ENCODE results near the gene HPRT1. TPM values are rescaled to one million over a fixed set of nuclear protein-coding genes. Genes with fewer than 3 reads are reported as not detected.

HPRT1 gene
- total RNA-seq, 1 donor from 2014 or later = 17.3 TPM

DNA sequence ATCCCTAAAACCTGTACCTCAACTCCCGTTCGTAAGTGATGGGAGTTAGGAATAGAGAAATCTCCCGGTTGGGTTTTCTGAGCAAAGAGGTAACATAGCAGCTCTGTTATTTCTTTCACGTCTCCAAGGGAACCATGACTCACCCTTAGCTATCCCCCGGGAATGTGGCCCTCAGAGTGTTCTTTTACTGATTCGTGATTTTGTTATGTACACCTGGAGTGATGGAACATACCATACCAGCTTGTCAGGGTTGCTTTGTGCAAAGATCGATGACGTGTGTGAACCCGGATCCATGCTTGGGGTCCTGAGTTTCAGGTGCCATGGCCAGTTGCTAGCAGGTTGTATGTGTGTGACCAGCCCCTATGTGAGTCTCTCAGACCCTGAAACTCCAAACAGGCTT, 52.6 kb downstream of the HPRT1 start:
- TF ChIP-seq, protein P1, sequence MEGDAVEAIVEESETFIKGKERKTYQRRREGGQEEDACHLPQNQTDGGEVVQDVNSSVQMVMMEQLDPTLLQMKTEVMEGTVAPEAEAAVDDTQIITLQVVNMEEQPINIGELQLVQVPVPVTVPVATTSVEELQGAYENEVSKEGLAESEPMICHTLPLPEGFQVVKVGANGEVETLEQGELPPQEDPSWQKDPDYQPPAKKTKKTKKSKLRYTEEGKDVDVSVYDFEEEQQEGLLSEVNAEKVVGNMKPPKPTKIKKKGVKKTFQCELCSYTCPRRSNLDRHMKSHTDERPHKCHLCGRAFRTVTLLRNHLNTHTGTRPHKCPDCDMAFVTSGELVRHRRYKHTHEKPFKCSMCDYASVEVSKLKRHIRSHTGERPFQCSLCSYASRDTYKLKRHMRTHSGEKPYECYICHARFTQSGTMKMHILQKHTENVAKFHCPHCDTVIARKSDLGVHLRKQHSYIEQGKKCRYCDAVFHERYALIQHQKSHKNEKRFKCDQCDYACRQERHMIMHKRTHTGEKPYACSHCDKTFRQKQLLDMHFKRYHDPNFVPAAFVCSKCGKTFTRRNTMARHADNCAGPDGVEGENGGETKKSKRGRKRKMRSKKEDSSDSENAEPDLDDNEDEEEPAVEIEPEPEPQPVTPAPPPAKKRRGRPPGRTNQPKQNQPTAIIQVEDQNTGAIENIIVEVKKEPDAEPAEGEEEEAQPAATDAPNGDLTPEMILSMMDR (IDR thresholded peaks at IDR 0.05) = no peak
- Mint-ChIP-seq H3K4me3 (ENCODE audit: unreplicated experiment) (no peak overlapping the region), H3K9me3 (ENCODE audit: low read depth) (no peaks in the 10 kb centered on the region), H3K27me3 (ENCODE audit: low read depth) (no peaks in the 10 kb centered on the region), H3K27ac (ENCODE audit: unreplicated experiment) (peak overlapping the region; percentile 84), H3K4me1 (ENCODE audit: low read depth) (peaks cover 20% of the 10 kb centered on the region), H3K36me3 (ENCODE audit: low read depth) (peaks cover 4% of the 10 kb centered on the region)
- no peak for DNase-seq (ENCODE audit: low spot score)

DNA sequence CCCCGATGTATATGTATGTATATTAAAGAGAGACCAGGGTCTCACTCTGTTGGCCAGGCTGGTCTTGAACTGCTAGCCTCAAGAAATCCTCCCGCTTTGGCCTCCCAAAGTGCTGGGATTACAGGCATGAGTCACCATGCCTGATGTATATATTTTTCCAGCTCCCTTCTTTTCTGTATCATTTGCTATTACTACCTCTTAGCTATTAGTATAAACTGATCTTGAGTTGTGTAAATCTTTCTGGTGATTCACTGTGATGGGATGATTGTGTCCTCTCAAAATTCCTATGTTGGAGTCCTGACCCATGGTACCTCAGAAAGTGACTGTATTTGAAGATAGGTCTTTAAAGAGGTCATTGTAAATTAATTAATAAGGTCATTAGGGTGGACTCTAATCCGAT, 53.1 kb downstream of the HPRT1 start:
- TF ChIP-seq, protein P1 (IDR thresholded peaks at IDR 0.05) = no peak
- Mint-ChIP-seq H3K4me3 (ENCODE audit: unreplicated experiment) (no peak overlapping the region), H3K4me1 (ENCODE audit: low read depth) (peaks cover 20% of the 10 kb centered on the region), H3K9me3 (ENCODE audit: low read depth) (no peaks in the 10 kb centered on the region), H3K36me3 (ENCODE audit: low read depth) (peaks cover 4% of the 10 kb centered on the region), H3K27me3 (ENCODE audit: low read depth) (no peaks in the 10 kb centered on the region), H3K27ac (ENCODE audit: unreplicated experiment) (no peak overlapping the region)
- DNase-seq (ENCODE audit: low spot score) = no peak

DNA sequence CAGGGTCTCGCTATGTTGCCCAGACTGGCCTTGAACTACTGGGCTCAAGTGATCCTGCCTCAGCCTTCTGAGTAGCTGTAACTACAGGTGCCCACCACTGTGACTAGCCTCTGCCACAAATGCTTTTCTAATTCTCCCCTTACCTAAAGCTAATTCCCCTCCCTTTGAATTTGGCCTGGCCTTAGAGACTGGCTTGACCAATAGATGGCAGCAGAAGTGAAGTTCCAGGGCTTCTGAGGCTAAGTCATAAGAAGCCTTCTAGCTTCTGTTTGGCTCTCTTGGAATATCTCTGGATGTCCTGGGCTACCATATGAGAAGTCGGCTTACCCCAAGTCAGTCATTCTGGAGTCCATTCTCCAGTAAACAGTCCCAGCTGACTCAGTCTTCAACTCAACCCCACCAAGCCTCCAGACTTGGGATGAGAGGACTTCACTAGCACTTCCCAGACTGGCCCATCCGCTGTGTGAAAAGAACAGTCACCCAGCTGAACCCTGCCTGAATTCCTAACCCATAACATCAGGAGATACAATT, 61.0 kb downstream of the HPRT1 start:
- Mint-ChIP-seq H3K36me3 (ENCODE audit: low read depth) (no peaks in the 10 kb centered on the region), H3K27me3 (ENCODE audit: low read depth) (no peaks in the 10 kb centered on the region), H3K27ac (ENCODE audit: unreplicated experiment) (no peak overlapping the region), H3K4me3 (ENCODE audit: unreplicated experiment) (no peak overlapping the region), H3K4me1 (ENCODE audit: low read depth) (peaks cover 8% of the 10 kb centered on the region), H3K9me3 (ENCODE audit: low read depth) (no peaks in the 10 kb centered on the region)
- TF ChIP-seq, protein P1 (IDR thresholded peaks at IDR 0.05) = peak; percentile 89
- DNase-seq (ENCODE audit: low spot score) = no peak

DNA sequence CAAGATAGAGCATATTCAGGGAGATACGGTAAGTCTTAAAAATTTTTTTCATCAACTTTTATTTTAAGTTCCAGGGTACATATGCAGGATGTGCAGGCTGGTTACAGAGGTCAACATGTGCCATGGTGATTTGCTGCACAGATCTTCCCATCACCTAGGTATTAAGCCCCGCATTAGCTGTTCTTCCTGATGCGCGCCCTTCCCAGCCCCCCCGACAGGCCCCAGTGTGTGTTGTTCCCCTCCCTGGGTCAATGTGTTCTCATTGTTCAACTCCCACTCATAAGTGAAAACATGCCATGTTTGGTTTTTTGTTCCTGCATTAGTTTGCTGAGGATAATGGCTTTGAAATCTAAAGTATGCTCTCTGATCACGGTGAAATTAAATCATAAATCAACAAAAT, 64.2 kb downstream of the HPRT1 start:
- no peaks in the 10 kb centered on the region for H3K9me3 Mint-ChIP-seq (ENCODE audit: low read depth)
- DNase-seq (ENCODE audit: low spot score) = no peak
- H3K27me3 Mint-ChIP-seq (ENCODE audit: low read depth) = no peaks in the 10 kb centered on the region
- H3K4me1 Mint-ChIP-seq (ENCODE audit: low read depth) = peaks cover 8% of the 10 kb centered on the region
- H3K36me3 Mint-ChIP-seq (ENCODE audit: low read depth) = peaks cover 1% of the 10 kb centered on the region
- H3K4me3 Mint-ChIP-seq (ENCODE audit: unreplicated experiment) = no peak overlapping the region
- H3K27ac Mint-ChIP-seq (ENCODE audit: unreplicated experiment) = no peak overlapping the region
- TF ChIP-seq, protein P1 (IDR thresholded peaks at IDR 0.05) = no peak

DNA sequence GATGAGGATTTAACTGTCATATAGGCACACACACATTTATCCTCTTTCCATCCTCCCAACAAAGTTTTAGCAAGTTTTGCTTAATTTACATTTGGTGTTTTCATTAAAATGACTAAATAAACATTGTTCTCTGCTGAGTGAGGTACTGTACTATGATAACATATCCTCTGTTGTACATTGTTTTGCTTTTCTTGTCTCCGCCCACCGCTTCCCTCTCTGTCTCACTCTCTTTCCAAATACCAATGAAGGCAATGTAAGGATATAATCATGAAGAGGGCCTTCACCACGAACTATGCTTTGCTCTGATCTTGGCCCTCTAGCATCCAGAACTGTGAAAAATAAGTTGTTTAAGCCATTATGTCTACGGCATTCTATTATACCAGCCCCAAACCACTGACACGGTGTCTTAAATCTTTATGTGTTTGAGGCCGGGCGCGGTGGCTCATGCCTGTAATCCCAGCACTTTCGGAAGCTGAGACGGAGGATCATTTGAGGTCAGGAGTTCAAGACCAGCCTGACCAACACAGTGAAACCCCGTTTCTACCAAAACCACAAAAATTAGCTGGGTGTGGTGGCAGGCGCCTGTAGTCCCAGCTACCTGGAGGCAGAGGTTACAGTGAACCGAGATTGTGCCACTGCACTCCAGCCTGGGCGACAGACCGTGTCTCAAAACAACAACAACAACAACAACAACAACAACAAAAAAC, 65.3 kb downstream of the HPRT1 start:
- H3K9me3 Mint-ChIP-seq (ENCODE audit: low read depth) = no peaks in the 10 kb centered on the region
- H3K27ac Mint-ChIP-seq (ENCODE audit: unreplicated experiment) = no peak overlapping the region
- DNase-seq (ENCODE audit: low spot score) = no peak
- TF ChIP-seq, protein P1 (IDR thresholded peaks at IDR 0.05) = no peak
- H3K27me3 Mint-ChIP-seq (ENCODE audit: low read depth) = no peaks in the 10 kb centered on the region
- peaks cover 1% of the 10 kb centered on the region for H3K36me3 Mint-ChIP-seq (ENCODE audit: low read depth)
- H3K4me3 Mint-ChIP-seq (ENCODE audit: unreplicated experiment) = no peak overlapping the region
- H3K4me1 Mint-ChIP-seq (ENCODE audit: low read depth) = peaks cover 8% of the 10 kb centered on the region
